ENCODE results near the gene CADM2. TPM values are rescaled to one million over a fixed set of nuclear protein-coding genes. Genes with fewer than 3 reads are reported as not detected.

CADM2 gene
- total and polyA plus RNA-seq, 2 experiments from 2014 or later, result 13.3 to 47.5 TPM

DNA sequence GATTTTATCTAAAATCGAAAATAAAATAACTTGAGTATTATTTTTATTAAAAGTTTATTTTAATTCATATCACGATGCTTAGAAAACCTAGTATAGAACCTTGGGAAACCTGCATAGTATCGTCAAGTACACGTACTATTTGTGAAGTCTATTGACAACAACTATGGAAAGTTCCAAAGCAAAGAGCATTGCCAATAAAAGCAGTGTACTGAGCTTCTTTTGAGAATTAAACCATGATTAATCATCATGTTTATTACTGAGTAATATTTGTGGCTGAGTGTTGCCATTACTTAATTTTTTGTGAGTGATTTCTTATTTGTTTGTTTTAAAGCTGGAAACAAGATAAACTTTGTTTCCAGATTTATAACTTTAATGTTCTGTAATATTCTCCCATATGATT is 674.1 kb downstream of the CADM2 start:
- no peaks in the 10 kb centered on the region for H3K36me3 ChIP-seq (ENCODE audit: insufficient read depth)
- H3K4me2 ChIP-seq, result no peak overlapping the region
- no peaks in the 10 kb centered on the region for H4K20me1 ChIP-seq (replicated peaks; ENCODE audit: insufficient read depth)
- no peaks in the 10 kb centered on the region for H3F3A ChIP-seq (replicated peaks; ENCODE audit: low read depth)
- Mint-ChIP-seq H3K4me1 (peaks cover under 1% of the 10 kb centered on the region; the same call in 2 of the 3 replicates), H3K9me3 (no peaks in the 10 kb centered on the region), H3K27ac (no peak overlapping the region), H3K27me3 (ENCODE audit: insufficient read depth, low read depth, poor library complexity) (no peaks in the 10 kb centered on the region), H3K4me3 (no peak overlapping the region), H3K36me3 (ENCODE audit: low read depth) (no peaks in the 10 kb centered on the region)
- no peaks in the 10 kb centered on the region for H3K79me2 ChIP-seq (replicated peaks; ENCODE audit: insufficient read depth)
- no peak overlapping the region for H3K4me3 ChIP-seq
- no peaks in the 10 kb centered on the region for H3K9me2 ChIP-seq (ENCODE audit: insufficient read depth)
- H3K27ac ChIP-seq (ENCODE audit: low read depth), result no peak overlapping the region
- H3K27me3 ChIP-seq (ENCODE audit: insufficient read depth), result no peaks in the 10 kb centered on the region
- no peak for TF ChIP-seq EZH2phosphoT487 (IDR thresholded peaks at IDR 0.05; ENCODE audit: unreplicated experiment)
- TF ChIP-seq, protein P1, sequence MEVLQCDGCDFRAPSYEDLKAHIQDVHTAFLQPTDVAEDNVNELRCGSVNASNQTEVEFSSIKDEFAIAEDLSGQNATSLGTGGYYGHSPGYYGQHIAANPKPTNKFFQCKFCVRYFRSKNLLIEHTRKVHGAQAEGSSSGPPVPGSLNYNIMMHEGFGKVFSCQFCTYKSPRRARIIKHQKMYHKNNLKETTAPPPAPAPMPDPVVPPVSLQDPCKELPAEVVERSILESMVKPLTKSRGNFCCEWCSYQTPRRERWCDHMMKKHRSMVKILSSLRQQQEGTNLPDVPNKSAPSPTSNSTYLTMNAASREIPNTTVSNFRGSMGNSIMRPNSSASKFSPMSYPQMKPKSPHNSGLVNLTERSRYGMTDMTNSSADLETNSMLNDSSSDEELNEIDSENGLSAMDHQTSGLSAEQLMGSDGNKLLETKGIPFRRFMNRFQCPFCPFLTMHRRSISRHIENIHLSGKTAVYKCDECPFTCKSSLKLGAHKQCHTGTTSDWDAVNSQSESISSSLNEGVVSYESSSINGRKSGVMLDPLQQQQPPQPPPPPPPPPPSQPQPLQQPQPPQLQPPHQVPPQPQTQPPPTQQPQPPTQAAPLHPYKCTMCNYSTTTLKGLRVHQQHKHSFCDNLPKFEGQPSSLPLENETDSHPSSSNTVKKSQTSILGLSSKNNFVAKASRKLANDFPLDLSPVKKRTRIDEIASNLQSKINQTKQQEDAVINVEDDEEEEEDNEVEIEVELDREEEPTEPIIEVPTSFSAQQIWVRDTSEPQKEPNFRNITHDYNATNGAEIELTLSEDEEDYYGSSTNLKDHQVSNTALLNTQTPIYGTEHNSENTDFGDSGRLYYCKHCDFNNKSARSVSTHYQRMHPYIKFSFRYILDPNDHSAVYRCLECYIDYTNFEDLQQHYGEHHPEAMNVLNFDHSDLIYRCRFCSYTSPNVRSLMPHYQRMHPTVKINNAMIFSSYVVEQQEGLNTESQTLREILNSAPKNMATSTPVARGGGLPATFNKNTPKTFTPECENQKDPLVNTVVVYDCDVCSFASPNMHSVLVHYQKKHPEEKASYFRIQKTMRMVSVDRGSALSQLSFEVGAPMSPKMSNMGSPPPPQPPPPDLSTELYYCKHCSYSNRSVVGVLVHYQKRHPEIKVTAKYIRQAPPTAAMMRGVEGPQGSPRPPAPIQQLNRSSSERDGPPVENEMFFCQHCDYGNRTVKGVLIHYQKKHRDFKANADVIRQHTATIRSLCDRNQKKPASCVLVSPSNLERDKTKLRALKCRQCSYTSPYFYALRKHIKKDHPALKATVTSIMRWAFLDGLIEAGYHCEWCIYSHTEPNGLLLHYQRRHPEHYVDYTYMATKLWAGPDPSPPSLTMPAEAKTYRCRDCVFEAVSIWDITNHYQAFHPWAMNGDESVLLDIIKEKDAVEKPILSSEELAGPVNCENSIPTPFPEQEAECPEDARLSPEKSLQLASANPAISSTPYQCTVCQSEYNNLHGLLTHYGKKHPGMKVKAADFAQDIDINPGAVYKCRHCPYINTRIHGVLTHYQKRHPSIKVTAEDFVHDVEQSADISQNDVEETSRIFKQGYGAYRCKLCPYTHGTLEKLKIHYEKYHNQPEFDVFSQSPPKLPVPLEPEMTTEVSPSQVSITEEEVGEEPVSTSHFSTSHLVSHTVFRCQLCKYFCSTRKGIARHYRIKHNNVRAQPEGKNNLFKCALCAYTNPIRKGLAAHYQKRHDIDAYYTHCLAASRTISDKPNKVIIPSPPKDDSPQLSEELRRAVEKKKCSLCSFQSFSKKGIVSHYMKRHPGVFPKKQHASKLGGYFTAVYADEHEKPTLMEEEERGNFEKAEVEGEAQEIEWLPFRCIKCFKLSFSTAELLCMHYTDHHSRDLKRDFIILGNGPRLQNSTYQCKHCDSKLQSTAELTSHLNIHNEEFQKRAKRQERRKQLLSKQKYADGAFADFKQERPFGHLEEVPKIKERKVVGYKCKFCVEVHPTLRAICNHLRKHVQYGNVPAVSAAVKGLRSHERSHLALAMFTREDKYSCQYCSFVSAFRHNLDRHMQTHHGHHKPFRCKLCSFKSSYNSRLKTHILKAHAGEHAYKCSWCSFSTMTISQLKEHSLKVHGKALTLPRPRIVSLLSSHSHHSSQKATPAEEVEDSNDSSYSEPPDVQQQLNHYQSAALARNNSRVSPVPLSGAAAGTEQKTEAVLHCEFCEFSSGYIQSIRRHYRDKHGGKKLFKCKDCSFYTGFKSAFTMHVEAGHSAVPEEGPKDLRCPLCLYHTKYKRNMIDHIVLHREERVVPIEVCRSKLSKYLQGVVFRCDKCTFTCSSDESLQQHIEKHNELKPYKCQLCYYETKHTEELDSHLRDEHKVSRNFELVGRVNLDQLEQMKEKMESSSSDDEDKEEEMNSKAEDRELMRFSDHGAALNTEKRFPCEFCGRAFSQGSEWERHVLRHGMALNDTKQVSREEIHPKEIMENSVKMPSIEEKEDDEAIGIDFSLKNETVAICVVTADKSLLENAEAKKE (CRISPR knock-in tag; IDR thresholded peaks at IDR 0.05), result no peak
- TF ChIP-seq STAT1 (IDR thresholded peaks at IDR 0.05; ENCODE audit: unreplicated experiment), result no peak
- TF ChIP-seq, protein P2, sequence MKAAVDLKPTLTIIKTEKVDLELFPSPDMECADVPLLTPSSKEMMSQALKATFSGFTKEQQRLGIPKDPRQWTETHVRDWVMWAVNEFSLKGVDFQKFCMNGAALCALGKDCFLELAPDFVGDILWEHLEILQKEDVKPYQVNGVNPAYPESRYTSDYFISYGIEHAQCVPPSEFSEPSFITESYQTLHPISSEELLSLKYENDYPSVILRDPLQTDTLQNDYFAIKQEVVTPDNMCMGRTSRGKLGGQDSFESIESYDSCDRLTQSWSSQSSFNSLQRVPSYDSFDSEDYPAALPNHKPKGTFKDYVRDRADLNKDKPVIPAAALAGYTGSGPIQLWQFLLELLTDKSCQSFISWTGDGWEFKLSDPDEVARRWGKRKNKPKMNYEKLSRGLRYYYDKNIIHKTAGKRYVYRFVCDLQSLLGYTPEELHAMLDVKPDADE (IDR thresholded peaks at IDR 0.05), result no peak
- no peak for TF ChIP-seq JUNB (IDR thresholded peaks at IDR 0.05; ENCODE audit: unreplicated experiment)
- TF ChIP-seq NANOG (IDR thresholded peaks at IDR 0.05; ENCODE audit: borderline replicate concordance), result no peak
- TF ChIP-seq EZH2 (IDR thresholded peaks at IDR 0.05; ENCODE audit: low read depth, unreplicated experiment), result no peak
- no peak for TF ChIP-seq ZNF114 (CRISPR knock-in tag; IDR thresholded peaks at IDR 0.05)
- TF ChIP-seq POLR2AphosphoS5 (IDR thresholded peaks at IDR 0.05; ENCODE audit: low read depth), result no peak
- TF ChIP-seq, protein P3, sequence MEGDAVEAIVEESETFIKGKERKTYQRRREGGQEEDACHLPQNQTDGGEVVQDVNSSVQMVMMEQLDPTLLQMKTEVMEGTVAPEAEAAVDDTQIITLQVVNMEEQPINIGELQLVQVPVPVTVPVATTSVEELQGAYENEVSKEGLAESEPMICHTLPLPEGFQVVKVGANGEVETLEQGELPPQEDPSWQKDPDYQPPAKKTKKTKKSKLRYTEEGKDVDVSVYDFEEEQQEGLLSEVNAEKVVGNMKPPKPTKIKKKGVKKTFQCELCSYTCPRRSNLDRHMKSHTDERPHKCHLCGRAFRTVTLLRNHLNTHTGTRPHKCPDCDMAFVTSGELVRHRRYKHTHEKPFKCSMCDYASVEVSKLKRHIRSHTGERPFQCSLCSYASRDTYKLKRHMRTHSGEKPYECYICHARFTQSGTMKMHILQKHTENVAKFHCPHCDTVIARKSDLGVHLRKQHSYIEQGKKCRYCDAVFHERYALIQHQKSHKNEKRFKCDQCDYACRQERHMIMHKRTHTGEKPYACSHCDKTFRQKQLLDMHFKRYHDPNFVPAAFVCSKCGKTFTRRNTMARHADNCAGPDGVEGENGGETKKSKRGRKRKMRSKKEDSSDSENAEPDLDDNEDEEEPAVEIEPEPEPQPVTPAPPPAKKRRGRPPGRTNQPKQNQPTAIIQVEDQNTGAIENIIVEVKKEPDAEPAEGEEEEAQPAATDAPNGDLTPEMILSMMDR (conservative IDR thresholded peaks at IDR 0.05; ENCODE audit: low read depth in 2 of 2), result no peak
- no peak for TF ChIP-seq CREB1 (CRISPR knock-in tag; IDR thresholded peaks at IDR 0.05; ENCODE audit: low read depth)
- DNase-seq (ENCODE audit: low spot score) (no peak), ATAC-seq (no peak)
- no peak overlapping the region for H2AFZ ChIP-seq
- peaks cover 3% of the 10 kb centered on the region for H3K4me1 ChIP-seq (ENCODE audit: insufficient read depth)
